Stimulated activated naive CD8-positive, alpha-beta T cell treated with anti-CD3 and anti-CD28 coated beads, Interleukin-15, Interleukin-2, amounts not matched to agents 100 U/mL and 50 U/mL, for 24 hours (primary cell): ENCODE results near the gene SLC16A12.

Source experiments
- ATAC-seq: fragments of 150-1000 bp; cut with Tn5 transposase; one replicate; pipeline ENCODE4 v1.10.0; 2021
- DNase-seq: peaks from one replicate; pipeline ENCODE4 v3.0.0; 2021

SLC16A12 gene, protein sequence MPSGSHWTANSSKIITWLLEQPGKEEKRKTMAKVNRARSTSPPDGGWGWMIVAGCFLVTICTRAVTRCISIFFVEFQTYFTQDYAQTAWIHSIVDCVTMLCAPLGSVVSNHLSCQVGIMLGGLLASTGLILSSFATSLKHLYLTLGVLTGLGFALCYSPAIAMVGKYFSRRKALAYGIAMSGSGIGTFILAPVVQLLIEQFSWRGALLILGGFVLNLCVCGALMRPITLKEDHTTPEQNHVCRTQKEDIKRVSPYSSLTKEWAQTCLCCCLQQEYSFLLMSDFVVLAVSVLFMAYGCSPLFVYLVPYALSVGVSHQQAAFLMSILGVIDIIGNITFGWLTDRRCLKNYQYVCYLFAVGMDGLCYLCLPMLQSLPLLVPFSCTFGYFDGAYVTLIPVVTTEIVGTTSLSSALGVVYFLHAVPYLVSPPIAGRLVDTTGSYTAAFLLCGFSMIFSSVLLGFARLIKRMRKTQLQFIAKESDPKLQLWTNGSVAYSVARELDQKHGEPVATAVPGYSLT

GRCh38 chr10:89535171-89536012 lies at the start of gene SLC16A12:
Gene SLC16A12, minus strand, starts transcription at chr10:89535594. Its CDS starts 73,016 bp downstream, at chr10:89462578.
- no peak for ATAC-seq

GRCh38 chr10:89582022-89582421 lies 46.6 kb upstream of the SLC16A12 start:
- ATAC-seq (no peak), DNase-seq (no peak)

More at GRCh38 chr10:89535171-89536012, at the start of gene SLC16A12:
- peak; percentile 9 for DNase-seq

GRCh38 chr10:89580243-89580642 lies 44.8 kb upstream of the SLC16A12 start:
- ATAC-seq (no peak), DNase-seq (no peak)

DNA sequence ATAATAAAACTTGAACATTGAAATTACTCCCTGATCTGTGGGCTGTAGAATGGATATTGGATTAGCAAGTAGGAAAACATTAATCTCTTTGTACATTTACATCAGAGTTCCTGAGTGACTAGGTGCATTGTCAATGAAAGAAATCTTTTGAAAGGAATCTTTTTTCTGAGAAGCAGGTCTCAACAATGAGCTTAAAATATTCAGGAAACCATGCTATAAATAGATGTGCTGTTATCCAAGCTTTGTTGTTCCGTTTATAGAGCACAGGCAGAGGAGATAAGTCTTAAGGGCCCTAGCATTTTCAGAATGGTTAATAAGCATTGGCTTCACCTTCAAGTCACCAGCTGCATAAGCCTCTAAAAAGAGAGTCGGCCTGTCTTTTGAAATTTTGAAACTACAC lies 41.3 kb upstream of the SLC16A12 start:
- DNase-seq, result no peak
- no peak for ATAC-seq

DNA sequence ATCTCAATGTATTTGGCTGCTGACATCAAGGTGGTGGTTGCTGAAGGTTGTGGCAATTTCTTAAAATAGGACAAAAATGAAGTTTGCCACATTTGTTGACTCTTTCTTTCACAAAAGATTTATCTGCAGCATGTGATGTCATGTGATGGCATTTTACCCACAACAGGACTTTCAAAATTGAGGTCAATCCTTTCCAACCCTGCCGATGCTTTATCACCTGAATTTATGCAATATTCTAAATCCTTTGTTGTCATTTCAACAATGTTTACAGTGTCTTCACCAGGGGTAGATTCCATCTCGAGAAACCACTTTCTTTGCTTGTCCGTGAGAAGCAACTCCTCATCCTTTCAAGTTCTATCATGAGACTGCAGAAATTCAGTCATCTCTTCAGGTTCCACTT lies 40.6 kb upstream of the SLC16A12 start:
- ATAC-seq (no peak), DNase-seq (no peak)

- ATAC-seq (no peak), DNase-seq (no peak)
Measured at GRCh38 chr10:89575031-89575430, 39.6 kb upstream of the SLC16A12 start.

DNA sequence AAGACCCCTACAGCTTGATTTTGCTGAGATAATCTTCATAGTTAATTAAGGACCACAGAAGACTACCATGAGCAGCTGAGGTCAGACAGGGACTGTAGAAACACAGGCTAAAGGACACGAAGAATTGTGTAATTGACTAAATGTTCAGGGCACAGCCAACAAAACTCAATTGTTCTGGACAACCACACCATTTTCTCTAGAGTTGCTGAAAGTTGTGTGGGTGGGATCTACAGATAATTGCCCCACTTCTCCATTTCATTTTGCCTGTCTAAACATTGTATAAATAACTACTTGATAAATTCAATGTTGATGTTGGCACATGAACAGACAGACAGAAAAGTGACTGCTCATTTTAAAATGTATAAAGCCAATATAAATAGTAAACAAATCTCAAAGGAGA lies 39.0 kb upstream of the SLC16A12 start:
- no peak for DNase-seq
- ATAC-seq, result no peak

GRCh38 chr10:89567576-89568245 lies 32.3 kb upstream of the SLC16A12 start:
- DNase-seq, result no peak
- no peak for ATAC-seq

DNA sequence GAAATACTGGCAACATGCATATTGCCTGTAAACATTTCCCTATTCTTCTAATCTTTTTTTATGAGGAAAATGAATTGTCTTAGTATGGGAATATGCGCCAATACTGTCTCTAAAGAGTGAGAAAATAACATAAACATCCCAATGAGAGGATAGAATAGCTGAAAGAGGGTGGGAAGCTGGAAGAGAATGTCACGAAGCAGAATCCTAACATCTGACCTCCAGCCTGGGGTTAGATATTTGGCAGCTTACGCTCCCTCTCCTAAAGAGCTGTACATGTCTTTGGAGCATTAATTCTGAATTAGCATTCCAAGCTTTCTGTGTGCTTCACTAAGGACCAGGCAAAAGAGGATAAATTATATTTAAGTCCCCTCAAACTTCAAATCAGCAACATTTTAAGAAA lies 31.6 kb upstream of the SLC16A12 start:
- ATAC-seq (no peak), DNase-seq (no peak)

GRCh38 chr10:89566095-89566950 lies 30.9 kb upstream of the SLC16A12 start:
- ATAC-seq, result no peak
- DNase-seq, result no peak

- DNase-seq, result no peak
Measured at GRCh38 chr10:89565180-89565579, 29.8 kb upstream of the SLC16A12 start.

DNA sequence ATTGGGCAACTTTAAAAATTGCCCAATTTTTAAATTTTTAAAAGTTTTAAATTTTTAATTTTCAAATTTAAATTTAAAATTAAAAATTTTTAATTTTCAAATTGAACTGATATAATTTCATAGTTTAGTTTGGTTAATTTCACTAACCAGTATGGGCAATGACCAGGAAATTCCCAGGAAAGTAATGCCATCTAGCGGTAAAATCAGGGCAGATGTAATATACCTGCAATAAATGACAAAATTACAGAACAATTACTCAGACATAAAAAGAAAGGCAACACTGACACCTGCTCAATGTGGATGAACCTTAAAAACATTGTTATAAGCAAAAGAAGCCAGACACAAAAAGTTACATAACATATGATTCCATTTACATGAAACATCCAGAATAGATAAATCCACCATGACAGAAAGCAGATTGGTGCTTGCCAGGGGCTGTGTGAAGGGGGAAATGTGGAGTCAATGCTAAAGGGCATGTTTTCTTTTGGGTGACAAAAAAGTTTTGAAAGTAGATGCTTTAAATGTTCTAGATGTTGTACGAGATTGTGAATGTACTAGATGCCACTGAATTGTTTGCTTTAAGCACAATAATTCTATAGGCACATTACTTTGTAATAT lies 28.6 kb upstream of the SLC16A12 start:
- ATAC-seq (no peak), DNase-seq (no peak)

More at GRCh38 chr10:89565180-89565579, 29.8 kb upstream of the SLC16A12 start:
- no peak for ATAC-seq

GRCh38 chr10:89563311-89563710 lies 27.9 kb upstream of the SLC16A12 start:
- ATAC-seq, result no peak
- no peak for DNase-seq

GRCh38 chr10:89556600-89556999 lies 21.2 kb upstream of the SLC16A12 start:
- DNase-seq, result no peak
- no peak for ATAC-seq

- ATAC-seq (no peak), DNase-seq (no peak)
Measured at GRCh38 chr10:89555688-89556445, 20.5 kb upstream of the SLC16A12 start.

DNA sequence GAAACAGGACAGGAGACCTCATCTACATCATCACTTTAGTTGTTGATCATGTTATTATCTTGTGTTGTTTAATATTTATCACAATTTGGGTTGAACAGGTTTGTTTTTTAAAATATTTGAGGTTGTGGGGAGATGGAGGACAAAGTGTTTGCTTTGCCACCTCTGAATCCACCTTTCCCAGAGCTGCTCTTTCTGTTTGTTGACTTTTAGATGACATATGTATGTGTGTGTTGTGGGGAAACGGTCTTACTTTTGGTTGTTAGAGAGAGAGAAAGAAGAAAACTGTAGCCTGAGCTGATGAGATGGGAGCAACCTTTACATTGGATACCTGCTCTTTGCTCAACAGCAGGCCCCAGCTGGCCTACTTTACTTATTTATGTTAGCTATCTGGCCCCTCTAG lies 19.0 kb upstream of the SLC16A12 start:
- DNase-seq (no peak), ATAC-seq (no peak)

- no peak for ATAC-seq
- no peak for DNase-seq
Measured at GRCh38 chr10:89553064-89553734, 17.8 kb upstream of the SLC16A12 start.

GRCh38 chr10:89552213-89552612 lies 16.8 kb upstream of the SLC16A12 start:
- ATAC-seq, result no peak

GRCh38 chr10:89550509-89550908 lies 15.1 kb upstream of the SLC16A12 start:
- no peak for DNase-seq
- ATAC-seq, result no peak

More at GRCh38 chr10:89552213-89552612, 16.8 kb upstream of the SLC16A12 start:
- no peak for DNase-seq

DNA sequence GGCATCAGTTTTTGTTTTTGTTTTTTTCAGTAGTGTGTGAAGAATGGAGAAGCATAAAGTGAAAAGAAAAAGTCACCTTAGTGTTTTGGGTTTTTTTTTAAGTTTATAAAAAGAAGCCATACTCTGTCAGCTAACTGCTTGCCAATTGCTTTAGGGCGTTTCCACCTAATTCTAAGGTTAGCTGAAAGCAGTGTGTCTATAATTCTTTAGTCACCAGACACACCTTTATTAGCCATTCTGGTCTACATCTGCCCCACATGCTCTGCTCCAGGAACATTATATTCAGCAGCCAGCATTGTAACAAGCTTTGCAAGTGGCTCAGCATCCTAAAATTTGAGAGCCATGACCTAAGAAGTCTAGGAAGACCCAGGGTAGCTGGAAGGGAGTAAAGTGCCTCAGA lies 14.1 kb upstream of the SLC16A12 start:
- DNase-seq (no peak), ATAC-seq (no peak)
